GM18861 (cell line): ENCODE results near the gene SSMEM1.
"Not testable (repeated sequence)": the region's sequence is repeated elsewhere in the genome, so short reads cannot be mapped to it uniquely, and the experiment has no call there.

ENCODE experiments used
- ATAC-seq: cut with Tn5 transposase; IDR thresholded peaks from one replicate; pipeline ENCODE4 v1.9.1; 2021; ENCODE audit not compliant: unreplicated experiment

SSMEM1 gene

GRCh38 chr7:130243486-130243885 lies 35.8 kb downstream of the SSMEM1 start:
- ATAC-seq: not testable (repeated sequence)

- ATAC-seq: not testable (repeated sequence)
These were observed 38.8 kb downstream of the SSMEM1 start for GRCh38 chr7:130246491-130246890.

GRCh38 chr7:130248842-130249241 lies 41.2 kb downstream of the SSMEM1 start:
- not testable (repeated sequence) for ATAC-seq

GRCh38 chr7:130249626-130250025 lies 42.0 kb downstream of the SSMEM1 start:
- not testable (repeated sequence) for ATAC-seq

- ATAC-seq: no peak
These were observed 46.9 kb downstream of the SSMEM1 start for GRCh38 chr7:130254555-130254954.

- ATAC-seq: no peak
These were observed 49.0 kb downstream of the SSMEM1 start for GRCh38 chr7:130256704-130257103.

GRCh38 chr7:130258494-130259078 lies 50.9 kb downstream of the SSMEM1 start:
- ATAC-seq: no peak

- no peak for ATAC-seq
These were observed 54.8 kb downstream of the SSMEM1 start for GRCh38 chr7:130262448-130262847.

GRCh38 chr7:130263130-130263529 lies 55.5 kb downstream of the SSMEM1 start:
- no peak for ATAC-seq
